Smooth muscle cell (in vitro differentiated cells): ENCODE results near the gene SLC27A5. TPM values are rescaled to one million over a fixed set of nuclear protein-coding genes. Genes with fewer than 3 reads are reported as not detected.
A peak's percentile ranks its signal among the peaks of the same experiment; 100 is the strongest.

Source experiments
- DNase-seq: peaks from one replicate; lab custom pipeline; 2025; ENCODE audit not compliant: unreplicated experiment; lab: John Stamatoyannopoulos, UW
- H2AFZ ChIP-seq: fragments of 200-600 bp; sonication (generic); 2 replicates; pipeline ENCODE4 v1.6.0; 2016; ENCODE audit warnings: antibody characterized with exemption, low read depth, mild to moderate bottlenecking
- H3F3A ChIP-seq: fragments of 200-600 bp; sonication (generic); 2 replicates; pipeline ENCODE4 v1.6.0; 2017; ENCODE audit warnings: antibody characterized with exemption, low read depth
- H3K27ac ChIP-seq: fragments of 200-600 bp; sonication (generic); 2 replicates; pipeline ENCODE4 v1.5.1; 2016; ENCODE audit warnings: low read depth, mild to moderate bottlenecking
- H3K27me3 ChIP-seq: fragments of 200-600 bp; sonication (generic); 2 replicates; pipeline ENCODE4 v1.6.1; 2016; ENCODE audit warnings: low read depth, mild to moderate bottlenecking
- H3K36me3 ChIP-seq: fragments of 200-600 bp; sonication (generic); 2 replicates; pipeline ENCODE4 v1.5.1; 2016; ENCODE audit warnings: low read depth
- H3K4me1 ChIP-seq: fragments of 200-600 bp; sonication (generic); 2 replicates; pipeline ENCODE4 v1.5.1; 2016; ENCODE audit warnings: low read depth
- H3K4me2 ChIP-seq: fragments of 200-600 bp; sonication (generic); 2 replicates; pipeline ENCODE4 v1.6.0; 2016; ENCODE audit warnings: mild to moderate bottlenecking
- H3K4me3 ChIP-seq: fragments of 200-600 bp; sonication (generic); 2 replicates; pipeline ENCODE4 v1.5.1; 2016; ENCODE audit warnings: mild to moderate bottlenecking
- H3K79me2 ChIP-seq: fragments of 200-600 bp; sonication (generic); 2 replicates; pipeline ENCODE4 v1.6.0; 2016; ENCODE audit warnings: low read depth, mild to moderate bottlenecking
- H3K9ac ChIP-seq: fragments of 200-600 bp; sonication (generic); 2 replicates; pipeline ENCODE4 v1.6.0; 2016; ENCODE audit warnings: low read depth
- H3K9me3 ChIP-seq: fragments of 200-600 bp; sonication (generic); replicated peaks from 2 replicates; pipeline ENCODE4 v1.5.1; 2016; ENCODE audit warnings: low read depth
- H4K20me1 ChIP-seq: fragments of 200-600 bp; sonication (generic); 2 replicates; pipeline ENCODE4 v1.6.0; 2016; ENCODE audit warnings: low read depth
- WGBS: methylation state at CpG from one replicate; pipeline ENCODE4 v1.1.7; 2016; ENCODE audit warnings: low lambda C conversion rate; 5-methylcytosine and 5-hydroxymethylcytosine counted together
- polyA plus RNA-seq: library from polyadenylated mRNA; unstranded; fragments of >200 nt; fragmentation: Nextera tagmentation; extraction: Ambion mirVana; gene quantifications from 2 replicates; pipeline ENCODE4 v1.2.1, GENCODE V29; 2016
- total RNA-seq: library from RNA; depleted of rRNA; stranded (reverse); fragments of >200 nt; gene quantifications from 2 replicates; pipeline ENCODE4 v1.2.3, GENCODE V29; 2014
- TF ChIP-seq, protein P1 (sequence below): fragments of 200-600 bp; sonication (generic); IDR thresholded peaks from 2 replicates; pipeline ENCODE4 v1.5.1; 2017; ENCODE audit warnings: borderline replicate concordance, mild to moderate bottlenecking, antibody characterized with exemption; ENCODE audit not compliant: insufficient read depth, poor library complexity, severe bottlenecking

SLC27A5 gene
- total and polyA plus RNA-seq, 2 experiments from 2014 or later: 6.6 to 7.5 TPM

GRCh38 chr19:58515259-58515658, 3.5 kb upstream of the SLC27A5 start:
- TF ChIP-seq, protein P1, sequence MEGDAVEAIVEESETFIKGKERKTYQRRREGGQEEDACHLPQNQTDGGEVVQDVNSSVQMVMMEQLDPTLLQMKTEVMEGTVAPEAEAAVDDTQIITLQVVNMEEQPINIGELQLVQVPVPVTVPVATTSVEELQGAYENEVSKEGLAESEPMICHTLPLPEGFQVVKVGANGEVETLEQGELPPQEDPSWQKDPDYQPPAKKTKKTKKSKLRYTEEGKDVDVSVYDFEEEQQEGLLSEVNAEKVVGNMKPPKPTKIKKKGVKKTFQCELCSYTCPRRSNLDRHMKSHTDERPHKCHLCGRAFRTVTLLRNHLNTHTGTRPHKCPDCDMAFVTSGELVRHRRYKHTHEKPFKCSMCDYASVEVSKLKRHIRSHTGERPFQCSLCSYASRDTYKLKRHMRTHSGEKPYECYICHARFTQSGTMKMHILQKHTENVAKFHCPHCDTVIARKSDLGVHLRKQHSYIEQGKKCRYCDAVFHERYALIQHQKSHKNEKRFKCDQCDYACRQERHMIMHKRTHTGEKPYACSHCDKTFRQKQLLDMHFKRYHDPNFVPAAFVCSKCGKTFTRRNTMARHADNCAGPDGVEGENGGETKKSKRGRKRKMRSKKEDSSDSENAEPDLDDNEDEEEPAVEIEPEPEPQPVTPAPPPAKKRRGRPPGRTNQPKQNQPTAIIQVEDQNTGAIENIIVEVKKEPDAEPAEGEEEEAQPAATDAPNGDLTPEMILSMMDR: no peak
- Histone ChIP-seq H3K4me1 (peaks cover 6% of the 10 kb centered on the region), H3F3A (no peaks in the 10 kb centered on the region), H4K20me1 (peaks cover 4% of the 10 kb centered on the region), H3K27ac (no peak overlapping the region), H2AFZ (no peak overlapping the region), H3K9ac (no peak overlapping the region), H3K79me2 (peaks cover 46% of the 10 kb centered on the region), H3K9me3 (no peaks in the 10 kb centered on the region), H3K27me3 (no peaks in the 10 kb centered on the region), H3K4me2 (no peak overlapping the region), H3K36me3 (no peaks in the 10 kb centered on the region), H3K4me3 (no peak overlapping the region)
- no peak for DNase-seq
- 91% methylated on average over 2 of the region's 2 CpGs for WGBS

- Histone ChIP-seq H3K4me3 (peak overlapping the region; percentile 49), H2AFZ (no peak overlapping the region), H3K36me3 (no peaks in the 10 kb centered on the region), H3K27ac (no peak overlapping the region), H3K27me3 (no peaks in the 10 kb centered on the region), H3K9me3 (no peaks in the 10 kb centered on the region), H3K4me2 (peak overlapping the region; percentile 87), H3F3A (no peaks in the 10 kb centered on the region), H3K79me2 (peaks cover 46% of the 10 kb centered on the region), H3K9ac (no peak overlapping the region), H4K20me1 (peaks cover 4% of the 10 kb centered on the region), H3K4me1 (peaks cover 4% of the 10 kb centered on the region)
- DNase-seq: no peak
- TF ChIP-seq, protein P1: no peak
- WGBS: 80% methylated on average over 3 of the region's 3 CpGs
Measured at GRCh38 chr19:58514564-58515022, 2.8 kb upstream of the SLC27A5 start.

DNA sequence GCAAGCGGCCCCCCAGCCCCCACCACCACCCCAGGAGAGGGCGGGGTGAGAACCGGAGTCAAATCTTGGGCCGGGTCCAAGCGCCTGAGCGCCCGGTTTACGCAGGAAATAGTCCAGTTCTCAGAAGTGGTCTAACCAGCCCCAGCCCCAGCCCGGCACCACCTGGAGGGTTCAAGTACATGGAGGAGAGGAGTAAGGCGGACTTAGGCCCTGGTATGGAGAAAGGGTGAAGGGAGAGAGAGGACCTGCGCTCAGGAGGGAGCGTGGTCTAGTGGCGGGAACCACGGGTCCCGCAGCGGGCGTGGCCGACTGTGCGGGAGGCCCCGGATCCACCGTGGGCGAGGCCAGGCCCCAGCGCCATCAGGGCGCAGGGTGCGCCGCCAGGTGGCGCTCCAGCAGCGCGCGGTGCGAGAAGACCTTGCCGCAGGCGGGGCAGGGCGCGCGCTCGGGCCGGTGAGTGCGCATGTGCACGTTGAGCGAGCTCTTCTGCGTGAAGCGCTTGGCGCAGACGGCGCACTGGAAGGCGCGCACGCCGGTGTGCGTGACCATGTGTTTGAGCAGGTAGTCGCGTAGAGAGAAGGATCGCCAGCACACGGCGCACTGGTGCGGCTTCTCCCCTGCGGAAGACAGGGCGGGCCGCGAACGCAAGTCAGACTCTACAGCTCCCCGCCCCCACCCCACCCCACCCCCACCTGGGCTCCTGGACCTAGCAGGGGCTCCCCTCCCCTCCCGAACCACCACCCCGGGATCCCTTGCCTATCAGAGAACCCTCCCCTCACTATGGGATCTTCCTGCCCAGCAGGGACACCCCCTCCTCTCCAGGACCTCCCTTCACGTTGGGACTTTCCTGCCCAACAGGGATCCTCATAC, 2.1 kb upstream of the SLC27A5 start:
- Histone ChIP-seq H3F3A (no peaks in the 10 kb centered on the region), H3K9ac (no peak overlapping the region), H3K4me1 (peaks cover 4% of the 10 kb centered on the region), H3K9me3 (no peaks in the 10 kb centered on the region), H2AFZ (no peak overlapping the region), H4K20me1 (peaks cover 4% of the 10 kb centered on the region), H3K27ac (peak overlapping the region; percentile 28), H3K36me3 (no peaks in the 10 kb centered on the region), H3K79me2 (peaks cover 46% of the 10 kb centered on the region), H3K27me3 (no peaks in the 10 kb centered on the region), H3K4me2 (peak overlapping the region; percentile 87), H3K4me3 (peak overlapping the region; percentile 49)
- 19% methylated on average over 55 of the region's 66 CpGs for WGBS
- peak; percentile 70 for DNase-seq
- TF ChIP-seq, protein P1: peak; percentile 92

DNA sequence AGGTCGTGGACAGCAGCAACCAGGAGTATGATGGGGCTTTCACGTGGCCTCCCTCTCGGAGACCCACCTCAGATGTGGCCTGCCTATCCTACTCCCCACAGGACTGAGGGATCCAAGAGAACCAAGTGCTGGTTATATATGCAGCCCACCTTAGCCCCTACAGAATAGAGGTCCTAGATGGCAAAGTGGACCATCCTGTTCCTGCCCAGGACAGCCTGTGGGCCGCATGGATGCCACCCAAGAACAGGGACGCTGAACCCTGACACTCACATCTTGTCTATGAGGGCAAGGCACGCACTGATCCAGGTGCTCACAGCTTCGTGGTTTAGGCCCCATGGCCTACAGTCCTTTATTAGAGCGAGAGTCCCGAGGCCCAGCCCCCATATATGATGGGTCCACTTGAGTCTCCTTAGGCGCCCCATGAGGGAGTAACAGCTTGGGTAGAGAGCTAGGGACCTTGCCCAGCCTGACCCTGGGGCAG, 1.5 kb upstream of the SLC27A5 start:
- Histone ChIP-seq H3K9ac (no peak overlapping the region), H3K4me2 (peak overlapping the region; percentile 87), H3F3A (no peaks in the 10 kb centered on the region), H3K79me2 (peaks cover 40% of the 10 kb centered on the region), H2AFZ (no peak overlapping the region), H3K27me3 (no peaks in the 10 kb centered on the region), H3K36me3 (no peaks in the 10 kb centered on the region), H3K4me1 (peaks cover 4% of the 10 kb centered on the region), H4K20me1 (peaks cover 3% of the 10 kb centered on the region), H3K4me3 (no peak overlapping the region), H3K27ac (peak overlapping the region; percentile 28), H3K9me3 (no peaks in the 10 kb centered on the region)
- DNase-seq: no peak
- WGBS: 97% methylated on average over 10 of the region's 10 CpGs
- TF ChIP-seq, protein P1: no peak
